Measurements from ENCODE around the gene SLC26A5.
"Not testable (repeated sequence)": the region's sequence is repeated elsewhere in the genome, so short reads cannot be mapped to it uniquely, and the experiment has no call there.

SLC26A5 gene, protein sequence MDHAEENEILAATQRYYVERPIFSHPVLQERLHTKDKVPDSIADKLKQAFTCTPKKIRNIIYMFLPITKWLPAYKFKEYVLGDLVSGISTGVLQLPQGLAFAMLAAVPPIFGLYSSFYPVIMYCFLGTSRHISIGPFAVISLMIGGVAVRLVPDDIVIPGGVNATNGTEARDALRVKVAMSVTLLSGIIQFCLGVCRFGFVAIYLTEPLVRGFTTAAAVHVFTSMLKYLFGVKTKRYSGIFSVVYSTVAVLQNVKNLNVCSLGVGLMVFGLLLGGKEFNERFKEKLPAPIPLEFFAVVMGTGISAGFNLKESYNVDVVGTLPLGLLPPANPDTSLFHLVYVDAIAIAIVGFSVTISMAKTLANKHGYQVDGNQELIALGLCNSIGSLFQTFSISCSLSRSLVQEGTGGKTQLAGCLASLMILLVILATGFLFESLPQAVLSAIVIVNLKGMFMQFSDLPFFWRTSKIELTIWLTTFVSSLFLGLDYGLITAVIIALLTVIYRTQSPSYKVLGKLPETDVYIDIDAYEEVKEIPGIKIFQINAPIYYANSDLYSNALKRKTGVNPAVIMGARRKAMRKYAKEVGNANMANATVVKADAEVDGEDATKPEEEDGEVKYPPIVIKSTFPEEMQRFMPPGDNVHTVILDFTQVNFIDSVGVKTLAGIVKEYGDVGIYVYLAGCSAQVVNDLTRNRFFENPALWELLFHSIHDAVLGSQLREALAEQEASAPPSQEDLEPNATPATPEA

DNA sequence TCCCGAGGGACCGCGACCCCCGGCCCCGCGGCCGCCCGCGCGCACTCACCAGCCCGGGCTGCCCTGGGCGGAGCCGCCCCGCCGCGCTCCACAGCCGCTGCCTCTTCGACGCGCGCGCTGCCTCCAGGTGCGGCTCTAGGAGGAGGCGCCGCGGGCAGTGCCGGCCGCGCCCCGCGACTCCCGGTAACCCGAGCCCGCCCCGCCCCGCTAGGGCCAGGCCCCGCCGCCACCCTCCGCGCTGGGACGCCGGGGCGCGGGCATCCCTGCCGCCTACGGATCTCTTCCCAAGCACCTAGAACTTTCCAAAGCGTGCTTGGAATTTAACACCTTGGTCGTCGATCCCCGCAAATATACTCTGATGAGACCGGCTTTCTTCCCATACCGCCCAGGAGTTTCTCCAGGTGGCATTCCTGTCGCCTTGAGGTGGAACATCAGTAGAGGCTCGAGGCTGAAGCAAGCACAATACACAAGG, at the start of gene SLC26A5:
TSS of gene SLC26A5 (minus strand) at position 159 of the 472 bp plus-strand sequence. CDS start 24,693 bp downstream, outside the sequence.
- DNase-seq (ENCODE audit: low read depth in 3 of 3, low spot score in 1 of 3): no peak

DNA sequence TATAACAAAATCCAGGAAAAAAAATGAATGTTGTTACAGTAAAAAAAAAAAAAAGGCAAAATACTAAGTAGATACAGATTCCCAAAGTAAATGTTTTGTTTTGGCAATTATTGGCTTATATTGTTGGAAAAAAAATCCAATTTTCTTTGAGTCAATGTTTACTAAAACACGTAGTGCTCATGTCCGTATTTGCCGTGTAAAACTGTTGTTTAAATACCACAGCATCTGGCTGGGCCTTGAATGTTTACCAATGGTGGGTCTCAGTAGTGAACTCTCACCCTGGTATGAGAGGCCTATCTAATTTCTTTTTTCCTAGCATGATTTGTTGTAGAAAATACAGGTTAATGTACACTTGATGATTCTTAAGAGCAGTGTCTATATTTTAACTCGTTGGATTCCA, 41.4 kb upstream of the SLC26A5 start:
- no peak for DNase-seq (ENCODE audit: low read depth in 3 of 3, low spot score in 1 of 3)

DNA sequence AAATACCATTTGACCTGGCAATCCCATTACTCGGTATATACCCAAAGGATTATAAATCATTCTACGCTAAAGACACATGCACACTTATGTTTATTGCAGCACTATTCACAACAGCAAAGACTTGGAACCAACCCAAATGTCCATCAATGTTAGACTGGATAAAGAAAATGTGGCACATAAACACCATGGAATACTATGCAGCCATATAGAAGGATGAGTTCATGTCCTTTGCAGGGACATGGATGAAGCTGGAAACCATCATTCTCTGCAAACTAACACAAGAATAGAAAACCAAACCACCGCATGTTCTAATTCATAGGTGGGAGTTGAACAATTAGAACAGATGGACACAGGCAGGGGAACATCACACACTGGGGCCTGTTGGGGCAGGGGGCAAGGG, 40.9 kb upstream of the SLC26A5 start:
- DNase-seq (ENCODE audit: low read depth in 3 of 3, low spot score in 1 of 3): not testable (repeated sequence)

DNA sequence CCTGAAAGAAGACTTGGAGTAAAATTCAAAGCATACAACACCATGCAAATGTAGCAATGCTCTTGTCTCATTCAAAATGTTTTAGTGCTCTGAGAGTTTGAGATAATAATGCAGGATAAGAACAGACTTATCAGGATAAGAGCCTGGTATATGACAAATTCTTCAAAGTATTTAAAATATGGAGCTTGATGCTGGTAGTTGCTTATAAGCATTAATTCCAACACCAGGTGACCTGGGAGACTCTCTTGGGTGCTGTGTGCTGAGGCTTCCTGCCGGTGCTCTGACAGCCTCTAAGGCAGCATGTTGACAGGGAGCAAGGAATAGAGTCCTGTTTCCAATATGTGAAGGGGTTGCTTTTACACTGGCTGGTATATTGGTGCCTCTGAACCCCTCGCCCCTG, 34.8 kb upstream of the SLC26A5 start:
- no peak for DNase-seq (ENCODE audit: low read depth in 3 of 3, low spot score in 1 of 3)

DNA sequence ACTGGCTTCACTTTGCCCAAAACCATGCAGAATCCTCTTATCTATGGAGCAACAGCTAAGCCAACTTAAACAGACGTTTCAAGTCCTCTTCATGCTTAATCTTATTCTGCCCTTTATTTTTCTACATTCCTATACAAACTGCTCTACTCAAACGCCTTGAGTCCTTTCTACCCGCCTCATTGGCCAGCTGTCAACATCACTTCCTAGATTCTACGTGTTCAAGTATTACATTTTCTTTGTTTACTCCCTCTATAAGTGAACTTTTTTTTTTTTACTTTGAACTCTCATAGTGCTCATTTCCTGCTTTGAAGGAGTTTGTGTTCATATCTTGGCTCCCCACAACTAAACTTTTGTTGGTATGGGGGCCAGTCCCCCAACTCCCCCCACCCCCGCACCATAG, 28.9 kb upstream of the SLC26A5 start:
- DNase-seq (ENCODE audit: low read depth in 3 of 3, low spot score in 1 of 3): no peak

DNA sequence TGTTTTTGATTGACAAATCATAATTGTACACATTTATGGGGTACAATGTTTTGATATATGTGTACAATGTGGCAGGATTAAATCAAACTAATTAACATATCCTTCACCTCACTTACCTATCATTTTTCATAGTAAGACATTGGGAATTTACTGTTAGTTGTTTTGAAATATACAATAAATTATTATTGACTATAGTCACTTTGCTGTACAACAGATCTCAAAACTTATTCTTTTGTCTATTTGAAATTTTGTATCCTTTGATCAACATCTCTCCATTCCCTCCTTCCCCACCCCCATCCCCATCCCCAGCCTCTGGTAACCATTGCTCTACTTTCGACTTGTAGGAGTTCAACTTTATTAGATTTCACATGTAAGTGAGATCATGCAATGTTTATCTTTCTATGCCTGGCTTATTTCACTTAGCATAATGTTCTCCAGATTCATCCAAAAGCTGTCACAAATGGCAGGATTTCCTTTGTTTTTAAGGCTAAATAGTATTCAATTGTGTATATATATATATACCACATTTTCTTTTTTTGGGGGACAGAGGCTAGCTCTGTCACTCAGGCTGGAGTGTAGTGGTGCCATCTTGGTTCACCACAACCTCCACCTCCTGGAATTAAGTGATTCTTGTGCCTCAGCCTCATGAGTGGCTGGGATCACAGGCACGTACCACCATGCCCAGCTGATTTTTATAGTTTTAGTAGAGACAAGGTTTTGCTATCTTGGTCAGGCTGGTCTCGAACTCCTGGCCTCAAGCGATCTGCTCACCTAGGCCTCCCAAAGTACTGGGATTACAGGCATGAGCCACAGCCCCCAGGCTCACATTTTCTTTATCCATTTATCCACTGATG, 23.3 kb upstream of the SLC26A5 start:
- no peak for DNase-seq (ENCODE audit: low read depth in 3 of 3, low spot score in 1 of 3)

DNA sequence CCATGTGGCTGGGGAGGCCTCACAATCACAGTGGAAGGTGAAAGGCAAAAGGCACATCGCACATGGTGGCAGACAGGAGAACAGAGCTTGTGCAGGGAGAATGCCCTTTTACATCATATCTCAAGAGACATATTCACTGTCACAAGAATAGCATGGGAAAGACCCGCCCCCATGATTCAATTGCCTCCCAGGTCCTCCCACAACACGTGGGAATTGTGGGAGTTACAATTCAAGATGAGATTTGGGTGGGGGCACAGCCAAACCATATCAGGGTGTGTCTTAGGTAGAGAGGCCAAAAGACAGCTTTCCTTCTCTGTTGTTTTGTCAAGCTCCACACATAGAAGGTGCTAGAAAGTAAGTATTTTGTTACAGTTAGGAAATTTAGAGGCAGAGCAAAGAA, 20.8 kb upstream of the SLC26A5 start:
- DNase-seq (ENCODE audit: low read depth in 3 of 3, low spot score in 1 of 3): no peak

DNA sequence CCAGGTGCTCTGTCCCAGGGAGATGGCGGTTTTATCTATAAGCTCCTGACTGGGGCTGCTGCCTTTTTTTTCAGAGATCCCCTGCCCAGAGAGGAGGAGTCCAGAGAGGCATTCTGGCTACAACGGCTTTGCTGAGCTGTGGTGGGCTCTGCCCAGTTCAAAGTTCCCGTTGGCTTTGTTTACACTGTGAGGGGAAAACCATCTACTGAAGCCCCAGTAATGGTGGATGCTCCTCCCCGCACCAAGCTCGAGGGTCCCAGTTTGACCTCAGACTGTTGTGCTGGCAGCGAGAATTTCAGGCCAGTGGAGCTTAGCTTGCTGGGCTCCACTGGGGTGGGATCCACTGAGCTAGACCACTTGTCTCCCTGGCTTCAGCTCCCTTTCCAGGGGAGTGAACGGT, 16.4 kb upstream of the SLC26A5 start:
- no peak for DNase-seq (ENCODE audit: low read depth in 3 of 3, low spot score in 1 of 3)

DNA sequence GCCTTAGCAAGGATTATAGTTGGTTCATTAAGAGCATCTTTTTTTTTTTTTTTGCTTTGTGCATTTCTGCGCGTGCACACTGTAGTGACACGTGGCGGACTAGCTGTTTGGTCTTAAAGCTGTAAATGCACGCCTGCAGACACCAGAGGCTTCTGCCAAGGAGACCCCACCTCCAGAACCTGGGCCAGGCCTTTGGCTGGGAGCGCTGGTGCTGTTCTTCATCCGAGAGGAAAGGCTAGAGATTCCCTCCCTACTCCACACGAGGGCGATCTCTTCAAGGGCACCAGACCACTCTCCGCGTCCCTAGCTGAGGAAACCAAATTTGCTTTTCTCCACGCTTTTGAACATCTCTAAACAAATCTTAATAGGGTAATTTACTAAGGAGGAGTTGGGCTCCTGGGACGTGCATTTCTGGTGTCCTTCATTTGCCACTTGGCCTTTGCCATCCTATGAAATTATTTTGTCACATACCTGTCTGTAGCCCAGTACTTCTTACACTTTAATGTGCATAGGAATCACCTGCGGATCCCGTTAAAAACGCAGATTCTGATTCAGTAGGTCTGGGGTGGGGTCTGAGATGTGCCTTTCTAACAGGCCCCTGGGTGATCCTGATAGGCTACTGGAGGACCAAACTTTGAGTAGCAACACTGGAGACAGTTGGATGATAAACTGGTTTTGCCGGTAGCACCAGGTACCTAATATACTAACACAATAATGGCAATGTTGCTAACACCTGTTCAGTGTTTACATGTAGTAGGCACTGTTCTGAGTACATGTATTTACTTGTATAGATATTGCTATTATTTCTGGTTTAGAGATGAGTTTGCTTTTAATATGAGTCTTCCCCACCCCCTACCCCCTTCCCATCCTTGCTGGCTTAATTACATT, 1.3 kb upstream of the SLC26A5 start:
- DNase-seq (ENCODE audit: low read depth in 3 of 3, low spot score in 1 of 3): no peak

DNA sequence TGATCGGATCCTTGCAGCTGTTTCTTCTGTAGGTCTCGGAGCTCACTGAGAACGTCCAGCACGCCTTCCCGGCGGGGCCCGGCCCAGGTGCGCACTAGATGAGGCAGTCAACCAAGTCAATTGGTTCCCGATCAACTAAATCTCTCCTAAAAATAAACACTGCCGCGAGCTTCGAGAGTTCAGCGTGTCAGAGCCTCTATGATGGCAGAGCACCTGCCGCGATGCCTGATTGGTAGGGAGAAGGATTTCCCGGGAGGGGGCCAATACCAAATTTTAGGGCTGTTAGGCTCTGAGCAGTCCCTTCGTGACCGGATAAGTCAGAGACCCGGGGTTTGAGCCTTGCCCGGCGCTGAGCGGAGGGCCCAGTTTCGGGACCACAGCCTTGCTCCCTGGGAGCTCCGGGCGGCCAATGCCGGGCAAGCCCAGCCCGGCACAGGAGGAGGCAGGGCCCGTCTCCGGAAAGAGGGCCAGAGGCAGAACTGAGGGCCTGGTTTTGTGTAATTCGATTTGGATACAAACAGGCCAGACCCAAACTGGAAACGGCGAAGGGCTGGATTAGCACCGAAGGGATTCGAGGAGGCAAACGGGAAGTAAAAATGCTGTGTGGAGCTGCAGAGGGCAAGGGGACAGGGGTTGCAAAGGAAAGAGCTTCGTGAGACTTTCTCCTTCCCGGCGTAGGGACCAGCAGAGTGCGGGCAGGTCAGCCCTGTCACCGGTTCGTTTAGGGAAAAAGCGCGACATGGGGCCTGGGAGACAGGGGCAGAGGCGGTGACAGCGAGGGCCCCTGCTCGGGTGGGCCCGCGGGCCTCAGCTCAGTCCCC, 569 bp downstream of the SLC26A5 start:
- DNase-seq (ENCODE audit: low read depth in 3 of 3, low spot score in 1 of 3): no peak

DNA sequence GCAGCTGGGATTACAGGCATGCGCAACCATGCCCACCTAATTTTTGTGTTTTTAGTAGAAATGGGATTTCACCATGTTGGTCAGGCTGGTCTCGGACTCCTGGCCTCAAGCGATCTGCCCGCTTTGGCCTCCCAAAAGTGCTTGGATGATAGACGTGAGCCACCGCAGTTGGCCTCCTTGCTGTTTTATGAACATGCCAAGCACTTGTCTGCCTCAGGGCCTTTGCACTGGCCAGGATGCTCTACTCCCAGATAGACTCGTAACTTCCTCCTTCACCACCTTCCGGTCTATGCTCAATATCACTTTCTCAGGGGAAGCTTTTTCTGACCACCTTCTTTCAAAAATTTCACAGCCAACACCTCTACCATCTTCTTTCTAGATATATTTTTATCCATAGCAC, 6.3 kb downstream of the SLC26A5 start:
- no peak for DNase-seq (ENCODE audit: low read depth in 3 of 3, low spot score in 1 of 3)

DNA sequence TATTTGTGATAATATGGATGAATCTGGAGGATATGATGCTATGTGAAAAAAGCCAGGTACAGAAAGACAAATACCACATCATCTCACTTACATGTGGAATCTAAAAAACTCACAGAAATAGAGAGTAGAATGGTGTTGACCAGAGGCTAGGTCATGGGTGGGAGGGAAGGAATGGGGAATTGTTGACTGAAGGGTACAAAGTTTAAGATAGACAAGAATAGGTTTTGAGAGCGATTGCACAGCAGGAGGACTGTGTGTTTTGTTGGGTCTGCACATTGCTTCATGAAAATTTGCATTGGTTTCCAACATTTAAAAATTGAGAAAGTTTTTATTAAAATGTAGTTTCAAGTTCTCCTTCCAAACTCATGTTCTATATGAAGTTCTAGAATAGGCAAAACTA, 8.4 kb downstream of the SLC26A5 start:
- DNase-seq (ENCODE audit: low read depth in 3 of 3, low spot score in 1 of 3): no peak

DNA sequence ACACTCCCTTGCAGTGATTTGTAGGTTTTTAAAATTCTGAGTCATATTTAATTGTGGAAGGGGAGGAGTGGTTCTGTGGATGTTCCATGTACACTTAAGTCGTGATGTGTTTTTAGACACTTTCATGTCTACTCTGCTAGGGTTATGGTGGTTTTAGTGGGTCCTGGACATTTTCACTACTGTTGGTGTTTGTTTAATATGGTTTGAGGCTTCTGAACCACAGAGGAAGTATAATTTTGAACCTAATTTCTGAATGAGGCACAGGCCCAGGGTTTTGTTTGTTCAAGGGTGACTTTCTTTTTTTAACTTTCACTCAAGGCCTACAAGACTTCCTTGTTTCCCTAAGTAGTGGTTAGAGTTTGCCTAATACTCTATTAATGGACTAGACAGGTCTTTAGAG, 13.3 kb downstream of the SLC26A5 start:
- DNase-seq (ENCODE audit: low read depth in 3 of 3, low spot score in 1 of 3): no peak

DNA sequence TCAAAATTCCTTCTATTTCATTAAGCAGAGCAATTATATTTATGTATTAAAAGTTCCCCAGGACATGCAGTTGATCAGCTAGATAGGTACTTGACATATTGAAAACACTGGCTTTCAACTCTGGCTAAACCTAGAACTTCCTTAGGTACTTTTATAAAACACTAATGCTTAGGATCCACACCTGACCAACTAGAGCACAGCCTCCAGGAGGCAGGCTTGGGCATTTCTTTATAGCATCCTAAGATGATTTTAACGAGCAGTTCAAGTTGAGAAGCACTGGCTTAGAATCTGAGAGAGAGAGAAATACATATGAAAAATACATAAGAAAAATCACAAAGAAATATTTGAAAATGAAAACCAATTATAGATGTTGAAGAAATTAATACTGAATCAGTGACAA, 20.8 kb downstream of the SLC26A5 start:
- no peak for DNase-seq (ENCODE audit: low read depth in 3 of 3, low spot score in 1 of 3)

DNA sequence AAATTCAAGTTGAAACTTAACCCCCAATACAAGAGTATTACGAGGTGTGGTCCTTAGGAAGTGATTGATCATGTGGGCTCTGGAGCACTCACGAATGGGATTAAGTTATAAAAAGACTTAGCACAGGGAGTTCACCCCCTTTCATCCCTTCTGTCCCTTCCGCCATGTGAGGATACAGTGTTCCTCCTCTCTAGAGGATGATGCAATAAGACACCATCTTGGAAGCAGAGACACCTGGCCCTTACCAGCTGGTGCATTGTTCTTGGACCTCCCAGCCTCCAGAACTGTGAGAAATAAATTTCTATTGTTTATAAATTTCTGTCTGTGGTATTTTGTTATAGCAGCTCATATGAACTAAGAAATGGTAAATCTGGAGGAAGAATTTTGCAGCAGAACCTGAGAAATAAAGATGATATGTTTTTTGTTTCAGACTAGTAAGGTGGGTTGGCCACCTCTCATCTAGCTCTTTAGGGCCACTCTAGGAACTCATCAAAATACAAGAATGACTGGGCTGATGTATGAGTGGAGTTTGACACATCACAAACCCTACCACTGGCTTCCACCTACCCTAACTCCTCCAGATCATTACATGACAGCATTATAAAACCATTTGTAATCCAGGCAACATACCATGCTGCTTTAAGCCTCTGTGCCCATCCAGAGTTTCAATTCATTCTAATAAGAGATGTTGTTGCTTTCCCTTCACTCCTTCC, 22.4 kb downstream of the SLC26A5 start:
- no peak for DNase-seq (ENCODE audit: low read depth in 3 of 3, low spot score in 1 of 3)

DNA sequence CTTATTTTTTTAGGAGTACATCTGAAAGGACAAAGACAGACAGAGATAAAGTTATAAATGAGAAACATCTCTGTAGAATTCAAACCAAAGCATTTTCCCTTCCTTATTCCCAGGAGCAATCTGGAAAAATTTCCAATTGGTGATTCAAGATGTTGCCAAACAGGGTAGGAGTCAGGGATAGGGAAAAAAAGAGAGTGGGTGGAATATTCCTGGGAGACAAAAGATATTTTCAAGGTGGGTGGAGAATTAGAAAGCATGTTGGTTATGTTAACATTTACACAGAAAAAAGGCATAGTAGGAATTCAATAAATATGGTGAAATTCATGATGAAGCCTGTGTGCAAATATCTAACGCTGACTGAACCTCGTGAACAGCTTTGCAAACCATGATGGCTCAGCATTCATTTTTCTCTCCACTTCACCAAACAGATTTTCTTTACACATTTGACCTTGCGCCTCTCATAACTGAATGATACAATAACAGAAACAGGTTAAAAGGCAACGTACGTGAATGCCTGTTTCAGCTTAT, 25.1 kb downstream of the SLC26A5 start:
- DNase-seq (ENCODE audit: low read depth in 3 of 3, low spot score in 1 of 3): no peak

DNA sequence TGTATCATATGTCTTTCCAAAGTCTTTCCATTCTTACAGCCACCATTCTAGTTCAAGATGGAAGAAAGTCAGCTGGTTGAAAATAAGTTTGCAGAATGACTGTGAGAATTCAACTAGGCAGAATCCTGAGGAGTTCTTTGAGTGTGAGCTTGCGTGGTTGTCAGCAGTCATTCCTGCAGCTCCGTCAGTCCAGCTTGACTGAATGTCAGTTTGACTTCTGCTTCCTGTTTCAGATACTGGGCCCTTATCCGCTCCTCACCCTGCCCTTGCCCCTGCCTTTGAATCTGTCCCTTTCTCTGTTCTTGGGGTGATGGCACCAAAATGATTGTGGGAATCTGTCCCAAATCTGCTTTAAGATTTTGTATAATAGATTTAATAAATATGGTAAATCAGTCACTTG, 27.8 kb downstream of the SLC26A5 start:
- DNase-seq (ENCODE audit: low read depth in 3 of 3, low spot score in 1 of 3): no peak

DNA sequence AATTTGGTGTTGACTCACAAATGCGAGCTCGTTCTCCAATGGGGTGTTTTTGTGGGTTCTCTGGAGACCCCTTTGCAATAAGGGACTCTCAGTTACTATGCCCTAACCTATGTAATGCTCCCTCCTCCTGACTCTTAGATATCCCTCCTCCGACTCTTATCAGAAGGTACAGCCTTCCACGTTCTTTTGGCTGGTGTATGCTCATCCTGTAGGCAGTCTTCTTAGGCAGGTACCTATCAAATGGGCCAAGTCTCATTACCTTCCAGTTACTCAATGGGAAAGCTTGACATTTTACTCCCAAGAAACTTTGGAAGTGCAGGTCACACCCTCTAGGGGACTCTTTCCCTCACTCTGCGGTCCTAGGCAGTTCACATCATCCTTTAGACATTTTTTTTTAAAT, 32.6 kb downstream of the SLC26A5 start:
- no peak for DNase-seq (ENCODE audit: low read depth in 3 of 3, low spot score in 1 of 3)

DNA sequence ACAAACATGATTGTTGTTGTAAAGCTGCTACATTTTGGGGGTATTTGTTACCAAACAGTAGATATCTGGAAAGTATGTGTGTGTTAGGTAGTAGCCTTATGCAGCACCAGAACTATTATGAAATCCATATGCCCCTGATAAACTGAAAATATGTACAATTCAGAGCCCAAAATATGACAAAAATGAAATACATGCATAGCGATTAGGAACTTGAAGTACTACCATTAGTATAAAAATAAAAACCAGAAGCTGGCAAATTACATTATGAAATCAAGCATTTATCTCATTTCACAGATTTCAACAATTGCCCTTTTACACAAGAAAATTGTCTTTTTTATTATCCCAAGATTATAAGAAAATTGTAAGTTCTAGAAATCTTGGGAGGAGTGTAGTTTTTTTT, 33.9 kb downstream of the SLC26A5 start:
- DNase-seq (ENCODE audit: low read depth in 3 of 3, low spot score in 1 of 3): no peak

Measured in stimulated activated CD4-positive, alpha-beta T cell treated with anti-CD3 and anti-CD28 coated beads, TNF-alpha, amount 100 ng/mL, for 1 hour (primary cell).